Activated naive CD8-positive, alpha-beta T cell treated with anti-CD3 and anti-CD28 coated beads, Interleukin-2, amount 10 ng/mL, durations not matched to agents 7 days and 5 days (primary cell): Measurements from ENCODE around the gene LIPC. TPM values are rescaled to one million over a fixed set of nuclear protein-coding genes. Genes with fewer than 3 reads are reported as not detected.

Experiments used
- ATAC-seq: fragments of 150-1000 bp; cut with Tn5 transposase; one replicate; pipeline ENCODE4 v1.10.0; 2021; ENCODE audit warnings: low read depth, moderate library complexity
- POLR2A ChIA-PET: fragments of 350-600 bp; sonication (Branson Sonifier 250); formaldehyde crosslinking; loops from one replicate; lab custom pipeline; 2021; ENCODE audit warnings: antibody characterized with exemption; lab: Charles Lee
- DNase-seq: peaks from one replicate; pipeline ENCODE4 v3.0.0; 2021
- H3K27ac Mint-ChIP-seq: one replicate; pipeline ENCODE4 v1.8.0; 2022; ENCODE audit warnings: mild to moderate bottlenecking, mixed read lengths
- H3K27me3 Mint-ChIP-seq: one replicate; pipeline ENCODE4 v1.8.0; 2022; ENCODE audit warnings: mild to moderate bottlenecking, moderate library complexity, mixed read lengths
- H3K36me3 Mint-ChIP-seq: one replicate; pipeline ENCODE4 v1.8.0; 2021; ENCODE audit warnings: mild to moderate bottlenecking, mixed read lengths
- H3K4me1 Mint-ChIP-seq: one replicate; pipeline ENCODE4 v1.8.0; 2021; ENCODE audit warnings: mixed read lengths
- H3K4me3 Mint-ChIP-seq: one replicate; pipeline ENCODE4 v1.8.0; 2022; ENCODE audit warnings: mild to moderate bottlenecking, moderate library complexity, mixed read lengths
- H3K9me3 Mint-ChIP-seq: one replicate; pipeline ENCODE4 v1.8.0; 2021; ENCODE audit warnings: mixed read lengths
- total RNA-seq, 2 experiments: library from RNA; stranded (reverse); gene quantifications; one replicate each; pipeline ENCODE4 v1.2.3, GENCODE V29; 2021

Gene LIPC
- total RNA-seq, 2 experiments from 2014 or later = 7.4 to 9.0 TPM

- peak overlapping the region; percentile 89 for H3K27ac Mint-ChIP-seq
- H3K4me1 Mint-ChIP-seq = peaks cover 67% of the 10 kb centered on the region
- ATAC-seq (peak; percentile 49), DNase-seq (no peak)
- POLR2A ChIA-PET = interaction anchor here (0.9 to 4.7 kb wide), 4 partner anchors 14 to 292 kb away, joined by 3 to 51 read pairs (median 12); partner anchors contain the start of gene ADAM10
- H3K4me3 Mint-ChIP-seq = peak overlapping the region; percentile 28
- H3K36me3 Mint-ChIP-seq = peaks cover 19% of the 10 kb centered on the region
- H3K27me3 Mint-ChIP-seq = no peaks in the 10 kb centered on the region
- no peaks in the 10 kb centered on the region for H3K9me3 Mint-ChIP-seq
Measured at GRCh38 chr15:58457466-58457965, 25.7 kb downstream of the LIPC start.

DNA sequence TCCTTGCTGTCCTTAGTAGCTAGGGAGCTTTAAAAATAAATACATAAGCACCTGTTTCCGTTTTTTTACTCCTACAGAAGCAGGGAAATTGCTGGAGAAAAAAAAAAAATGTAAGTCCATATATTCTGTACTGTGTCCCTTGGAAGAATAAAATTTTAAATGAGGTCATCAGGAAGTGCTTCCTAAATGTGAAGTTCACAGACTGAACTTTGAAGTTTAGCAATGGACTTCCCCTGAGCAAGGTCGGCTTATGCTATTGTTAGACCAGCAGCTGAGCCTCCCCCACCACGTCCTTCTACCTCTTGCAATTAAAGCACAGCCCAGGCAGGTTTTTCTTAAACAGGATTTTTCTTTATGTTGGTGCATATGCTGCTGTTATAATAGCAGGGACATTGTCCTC lies 26.3 kb downstream of the LIPC start:
- H3K36me3 Mint-ChIP-seq = peaks cover 15% of the 10 kb centered on the region
- H3K27me3 Mint-ChIP-seq = no peaks in the 10 kb centered on the region
- peaks cover 68% of the 10 kb centered on the region for H3K4me1 Mint-ChIP-seq
- H3K27ac Mint-ChIP-seq = peak overlapping the region; percentile 89
- no peak for DNase-seq
- peak overlapping the region; percentile 58 for H3K4me3 Mint-ChIP-seq
- H3K9me3 Mint-ChIP-seq = no peaks in the 10 kb centered on the region
- POLR2A ChIA-PET = interaction anchor here (0.7 to 4.7 kb wide), 5 partner anchors 14 to 291 kb away, joined by 4 to 51 read pairs (median 4); partner anchors contain the start of gene ADAM10
- ATAC-seq = no peak

DNA sequence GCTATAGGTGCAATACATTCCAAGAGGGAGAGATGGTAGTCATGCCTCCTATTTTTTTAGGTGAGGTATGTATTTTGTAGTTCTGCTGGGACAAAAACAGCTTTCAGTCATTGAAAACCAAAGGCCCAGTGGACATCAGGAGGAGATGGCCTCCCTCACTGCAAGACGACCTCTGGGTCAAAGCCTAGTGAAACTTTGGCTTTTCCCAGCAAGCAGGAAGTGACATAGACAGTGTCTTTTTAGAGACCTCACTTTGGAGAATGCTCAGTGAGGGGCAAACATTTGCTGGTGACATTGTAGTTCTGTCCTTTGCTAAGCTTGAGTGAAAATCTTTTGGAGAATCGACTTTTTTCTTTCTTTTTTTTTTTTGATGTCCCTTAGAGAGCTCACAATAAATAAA lies 27.3 kb downstream of the LIPC start:
- H3K27me3 Mint-ChIP-seq = no peaks in the 10 kb centered on the region
- H3K4me1 Mint-ChIP-seq = peaks cover 74% of the 10 kb centered on the region
- peaks cover 14% of the 10 kb centered on the region for H3K36me3 Mint-ChIP-seq
- DNase-seq = no peak
- H3K4me3 Mint-ChIP-seq = peak overlapping the region; percentile 58
- H3K27ac Mint-ChIP-seq = peak overlapping the region; percentile 89
- no peaks in the 10 kb centered on the region for H3K9me3 Mint-ChIP-seq
- peak; percentile 10 for ATAC-seq
- POLR2A ChIA-PET = interaction anchor here (0.9 to 4.7 kb wide), 5 partner anchors 13 to 312 kb away, joined by 3 to 51 read pairs (median 15); partner anchors contain the start of gene MINDY2

- H3K4me3 Mint-ChIP-seq = peak overlapping the region; percentile 58
- H3K4me1 Mint-ChIP-seq = peaks cover 79% of the 10 kb centered on the region
- peak overlapping the region; percentile 89 for H3K27ac Mint-ChIP-seq
- DNase-seq (no peak), ATAC-seq (no peak)
- H3K9me3 Mint-ChIP-seq = no peaks in the 10 kb centered on the region
- H3K27me3 Mint-ChIP-seq = no peaks in the 10 kb centered on the region
- peaks cover 14% of the 10 kb centered on the region for H3K36me3 Mint-ChIP-seq
- POLR2A ChIA-PET = interaction anchor here (0.9 to 4.7 kb wide), 7 partner anchors 12 to 311 kb away, joined by 3 to 51 read pairs (median 8); partner anchors contain the start of genes ADAM10 and MINDY2
Measured at GRCh38 chr15:58459560-58459959, 27.8 kb downstream of the LIPC start.

DNA sequence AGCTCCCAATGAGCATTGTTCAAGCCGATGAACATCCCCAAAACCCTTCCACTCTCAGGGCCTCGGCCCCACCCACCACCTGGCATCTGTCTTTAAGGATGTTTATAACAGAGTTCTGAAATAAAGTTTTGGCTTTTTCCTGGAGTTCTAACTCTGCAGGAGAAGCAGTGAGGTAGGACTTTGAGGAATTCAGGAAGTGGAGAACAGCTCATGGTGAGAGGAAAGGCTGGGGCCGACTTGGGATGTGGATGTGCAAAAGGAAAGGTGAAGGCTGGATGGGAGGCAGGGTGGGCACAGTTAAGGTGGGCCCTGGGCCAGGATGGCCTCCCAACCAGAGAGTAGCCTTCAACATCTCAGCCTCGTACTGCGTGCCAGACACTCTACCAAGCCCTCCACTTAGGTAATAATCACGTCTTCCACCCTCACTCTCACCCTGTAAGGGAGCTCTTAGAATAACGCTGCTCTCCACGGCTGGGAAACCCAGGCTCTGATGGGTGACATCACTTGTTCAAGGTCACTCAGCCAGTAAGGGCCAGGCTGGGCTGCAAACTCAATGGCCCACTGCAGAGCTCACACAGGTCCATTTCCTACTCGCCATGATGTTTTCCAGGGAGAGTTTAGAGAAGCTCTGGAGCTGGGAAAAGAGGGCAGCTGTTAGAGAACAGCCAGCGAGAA lies 28.5 kb downstream of the LIPC start:
- POLR2A ChIA-PET = interaction anchor here (0.8 to 4.7 kb wide), 8 partner anchors 12 to 289 kb away, joined by 3 to 51 read pairs (median 6); partner anchors contain the start of gene ADAM10
- no peaks in the 10 kb centered on the region for H3K27me3 Mint-ChIP-seq
- H3K4me1 Mint-ChIP-seq = peaks cover 76% of the 10 kb centered on the region
- H3K4me3 Mint-ChIP-seq = peak overlapping the region; percentile 44
- peak overlapping the region; percentile 89 for H3K27ac Mint-ChIP-seq
- no peak for DNase-seq
- H3K9me3 Mint-ChIP-seq = no peaks in the 10 kb centered on the region
- no peak for ATAC-seq
- H3K36me3 Mint-ChIP-seq = peaks cover 15% of the 10 kb centered on the region

DNA sequence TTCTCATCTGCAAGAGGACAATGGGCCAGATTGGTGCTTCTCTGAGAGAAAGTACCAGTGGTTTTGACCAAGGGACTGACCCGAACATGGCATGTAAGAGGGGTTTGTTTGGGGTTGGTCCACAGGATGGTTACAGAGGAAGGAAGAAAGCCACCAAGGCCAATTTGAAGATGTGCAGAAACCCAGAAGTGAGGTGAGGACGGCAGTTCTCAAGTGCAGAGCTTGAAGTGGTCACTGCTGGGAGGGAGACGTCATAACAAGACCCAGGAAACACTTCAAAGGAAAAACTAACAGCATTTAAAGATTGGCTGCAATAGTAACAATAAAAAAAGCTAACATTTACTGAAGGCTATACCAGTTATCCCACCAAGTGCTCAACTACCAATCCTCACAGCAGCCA lies 29.1 kb downstream of the LIPC start:
- peaks cover 78% of the 10 kb centered on the region for H3K4me1 Mint-ChIP-seq
- peak overlapping the region; percentile 89 for H3K27ac Mint-ChIP-seq
- no peaks in the 10 kb centered on the region for H3K27me3 Mint-ChIP-seq
- peak overlapping the region; percentile 44 for H3K4me3 Mint-ChIP-seq
- POLR2A ChIA-PET = interaction anchor here (0.8 to 4.7 kb wide), 7 partner anchors 11 to 167 kb away, joined by 3 to 51 read pairs (median 4); no protein-coding TSS in a partner anchor
- no peak for DNase-seq
- H3K36me3 Mint-ChIP-seq = peaks cover 21% of the 10 kb centered on the region
- H3K9me3 Mint-ChIP-seq = no peaks in the 10 kb centered on the region
- ATAC-seq = peak; percentile 40

GRCh38 chr15:58462547-58462946 lies 30.8 kb downstream of the LIPC start:
- Mint-ChIP-seq H3K4me3 (peak overlapping the region; percentile 40), H3K9me3 (no peaks in the 10 kb centered on the region), H3K27ac (peak overlapping the region; percentile 82), H3K36me3 (peaks cover 23% of the 10 kb centered on the region), H3K27me3 (no peaks in the 10 kb centered on the region), H3K4me1 (peaks cover 78% of the 10 kb centered on the region)
- POLR2A ChIA-PET = interaction anchor here (0.7 to 1.4 kb wide), 3 partner anchors 11 to 55 kb away, joined by 3 to 4 read pairs (median 4); no protein-coding TSS in a partner anchor
- ATAC-seq (peak; percentile 34), DNase-seq (no peak)

GRCh38 chr15:58462973-58463663 lies 31.3 kb downstream of the LIPC start:
- H3K27ac Mint-ChIP-seq = peak overlapping the region; percentile 82
- peaks cover 24% of the 10 kb centered on the region for H3K36me3 Mint-ChIP-seq
- H3K9me3 Mint-ChIP-seq = no peaks in the 10 kb centered on the region
- ATAC-seq (no peak), DNase-seq (no peak)
- H3K27me3 Mint-ChIP-seq = no peaks in the 10 kb centered on the region
- peak overlapping the region; percentile 8 for H3K4me3 Mint-ChIP-seq
- POLR2A ChIA-PET = interaction anchor here (0.7 to 1.5 kb wide), 4 partner anchors 11 to 54 kb away, joined by 3 to 4 read pairs (median 4); no protein-coding TSS in a partner anchor
- H3K4me1 Mint-ChIP-seq = peaks cover 77% of the 10 kb centered on the region

GRCh38 chr15:58463815-58464650 lies 32.2 kb downstream of the LIPC start:
- Mint-ChIP-seq H3K9me3 (no peaks in the 10 kb centered on the region), H3K4me1 (peaks cover 70% of the 10 kb centered on the region), H3K4me3 (no peak overlapping the region), H3K36me3 (peaks cover 28% of the 10 kb centered on the region), H3K27ac (peak overlapping the region; percentile 4), H3K27me3 (no peaks in the 10 kb centered on the region)
- ATAC-seq = no peak
- no peak for DNase-seq
- POLR2A ChIA-PET = interaction anchor here (0.7 to 1.5 kb wide), 2 partner anchors 10 to 21 kb away, joined by 3 to 4 read pairs; no protein-coding TSS in a partner anchor

GRCh38 chr15:58465070-58465469 lies 33.3 kb downstream of the LIPC start:
- H3K4me3 Mint-ChIP-seq = no peak overlapping the region
- ATAC-seq = no peak
- H3K36me3 Mint-ChIP-seq = peaks cover 38% of the 10 kb centered on the region
- H3K27me3 Mint-ChIP-seq = no peaks in the 10 kb centered on the region
- no peak for DNase-seq
- H3K4me1 Mint-ChIP-seq = peaks cover 69% of the 10 kb centered on the region
- POLR2A ChIA-PET = no interaction called here
- peaks cover 3% of the 10 kb centered on the region for H3K9me3 Mint-ChIP-seq
- no peak overlapping the region for H3K27ac Mint-ChIP-seq

GRCh38 chr15:58465866-58466517 lies 34.2 kb downstream of the LIPC start:
- POLR2A ChIA-PET = no interaction called here
- Mint-ChIP-seq H3K4me1 (peaks cover 64% of the 10 kb centered on the region), H3K36me3 (peaks cover 38% of the 10 kb centered on the region), H3K9me3 (peaks cover 3% of the 10 kb centered on the region), H3K27ac (peak overlapping the region; percentile 41), H3K4me3 (no peak overlapping the region), H3K27me3 (no peaks in the 10 kb centered on the region)
- DNase-seq = no peak
- no peak for ATAC-seq

DNA sequence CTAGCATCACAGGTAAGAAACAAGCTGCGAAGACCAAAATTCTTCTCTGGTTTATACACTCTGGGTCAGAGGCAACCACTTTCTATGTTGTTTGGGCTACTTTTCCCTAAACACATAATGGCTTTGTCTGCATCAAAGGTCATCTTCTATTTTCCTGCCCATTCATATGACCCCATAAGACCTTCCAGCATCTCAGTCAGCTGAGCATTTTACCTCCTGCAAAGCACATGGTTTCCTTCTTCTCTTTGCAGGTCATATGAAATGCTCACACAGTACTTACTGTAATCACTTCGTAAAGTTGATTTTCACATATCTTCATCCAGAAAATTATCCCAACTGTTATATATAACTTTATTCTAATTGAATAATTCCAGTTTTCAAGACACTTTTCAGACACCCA lies 34.8 kb downstream of the LIPC start:
- Mint-ChIP-seq H3K36me3 (peaks cover 38% of the 10 kb centered on the region), H3K4me3 (no peak overlapping the region), H3K27me3 (no peaks in the 10 kb centered on the region), H3K27ac (no peak overlapping the region), H3K4me1 (peaks cover 63% of the 10 kb centered on the region), H3K9me3 (peaks cover 3% of the 10 kb centered on the region)
- POLR2A ChIA-PET = interaction anchor here (1.4 kb wide), 1 partner anchor 51 kb away, joined by 3 read pairs; no protein-coding TSS in a partner anchor
- no peak for DNase-seq
- ATAC-seq = no peak
